B cell (primary cell): Measurements from ENCODE around the gene PIK3R3. TPM values are rescaled to one million over a fixed set of nuclear protein-coding genes. Genes with fewer than 3 reads are reported as not detected.

Experiments
- ATAC-seq: fragments of 200-7000 bp; cut with Tn5 transposase; one replicate; pipeline ENCODE4 v1.10.0; 2021; ENCODE audit warnings: low read depth, mild to moderate bottlenecking, moderate number of reproducible peaks, moderate library complexity
- CTCF ChIA-PET: fragments of 350-600 bp; sonication (Branson Sonifier 250); formaldehyde crosslinking; loops from one replicate; lab custom pipeline; 2021; ENCODE audit warnings: antibody characterized with exemption, inconsistent platforms; lab: Charles Lee
- POLR2A ChIA-PET: fragments of 350-600 bp; sonication (Branson Sonifier 250); formaldehyde crosslinking; loops from one replicate; lab custom pipeline; 2021; ENCODE audit warnings: antibody characterized with exemption; lab: Charles Lee
- DNase-seq: peaks from one replicate; pipeline ENCODE4 v3.0.0; 2013
- H2AFZ ChIP-seq: 2 replicates; pipeline ENCODE4 v1.6.1; 2012; ENCODE audit warnings: mild to moderate bottlenecking, low read depth, low read length; ENCODE audit not compliant: insufficient read depth, poor library complexity, severe bottlenecking
- H3K27ac ChIP-seq, 2 donors: 1 replicate in 1 of 2; 2 replicates in 1 of 2; pipeline ENCODE4 v1.5.1; 2012 to 2013; ENCODE audit warnings: low read length in 2 of 2, mild to moderate bottlenecking in 2 of 2, moderate library complexity in 1 of 2
- H3K27me3 ChIP-seq, 4 experiments: fragments of 200-600 bp in 1 of 4; sonication (generic) in 1 of 4; replicated peaks in 1 of 4; 1 replicate in 2 of 4; 2 replicates in 2 of 4; pipeline versions ENCODE4 v1.6.1 to v1.7.0; 2013 to 2016; ENCODE audit warnings: low read length in 3 of 4, mild to moderate bottlenecking in 2 of 4, mixed read lengths in 1 of 4, moderate library complexity in 1 of 4; ENCODE audit not compliant: insufficient read depth in 4 of 4, control insufficient read depth in 3 of 4; ENCODE audit errors: control extremely low read depth in 1 of 4
- H3K36me3 ChIP-seq, 2 experiments: replicated peaks in 1 of 2; 1 replicate in 1 of 2; 2 replicates in 1 of 2; pipeline versions ENCODE4 v1.6.1 to v1.7.1; 2013; ENCODE audit warnings: low read length in 1 of 2; ENCODE audit not compliant: insufficient read depth in 2 of 2, control insufficient read depth in 1 of 2; ENCODE audit errors: control extremely low read depth in 1 of 2, extremely low read depth in 1 of 2
- H3K4me1 ChIP-seq, 2 donors: fragments of 200-600 bp in 1 of 2; sonication (generic) in 1 of 2; 1 replicate in 1 of 2; 2 replicates in 1 of 2; pipeline versions ENCODE4 v1.5.1 to v1.6.1; 2013 to 2017; ENCODE audit warnings: low read length in 2 of 2; ENCODE audit not compliant: control insufficient read depth in 2 of 2, insufficient read depth in 2 of 2
- H3K4me2 ChIP-seq: replicated peaks from 2 replicates; pipeline ENCODE3; 2012; ENCODE audit warnings: mild to moderate bottlenecking, low read depth, low read length; ENCODE audit not compliant: poor library complexity, severe bottlenecking
- H3K4me3 ChIP-seq, 5 experiments: fragments of 200-600 bp in 1 of 5; sonication (generic) in 1 of 5; 1 replicate in 3 of 5; 2 replicates in 2 of 5; pipeline versions ENCODE4 v1.5.1 to v1.7.0; 2011 to 2016; ENCODE audit warnings: low read length in 4 of 5, mild to moderate bottlenecking in 4 of 5, low read depth in 2 of 5, control low read depth in 1 of 5, moderate library complexity in 1 of 5; ENCODE audit not compliant: insufficient read depth in 1 of 5; ENCODE audit errors: control extremely low read depth in 1 of 5, extremely low read depth in 1 of 5
- H3K79me2 ChIP-seq: fragments of 200-600 bp; sonication (generic); one replicate; pipeline ENCODE4 v1.6.0; 2016; ENCODE audit warnings: low read length; ENCODE audit not compliant: control insufficient read depth, insufficient read depth
- H3K9ac ChIP-seq: fragments of 200-600 bp; sonication (generic); 2 replicates; pipeline ENCODE4 v1.6.1; 2017; ENCODE audit warnings: mild to moderate bottlenecking, low read length, moderate library complexity
- H3K9me3 ChIP-seq, 3 donors: one replicate each; pipeline versions ENCODE4 v1.6.1 to v1.7.1; 2013; ENCODE audit warnings: low read length in 2 of 3; ENCODE audit not compliant: control insufficient read depth in 2 of 3, insufficient read depth in 1 of 3; ENCODE audit errors: control extremely low read depth in 1 of 3
- H4K20me1 ChIP-seq: 2 replicates; pipeline ENCODE4 v1.6.0; 2012; ENCODE audit warnings: mild to moderate bottlenecking, low read length; ENCODE audit not compliant: insufficient read depth, control insufficient read depth, poor library complexity, severe bottlenecking
- H3K27ac Mint-ChIP-seq: one replicate; pipeline ENCODE4 v1.8.0; 2021; ENCODE audit warnings: mixed read lengths
- H3K27me3 Mint-ChIP-seq: one replicate; pipeline ENCODE4 v1.8.0; 2021; ENCODE audit warnings: mixed read lengths
- H3K4me1 Mint-ChIP-seq: one replicate; pipeline ENCODE4 v1.8.0; 2021; ENCODE audit warnings: mixed read lengths
- H3K4me3 Mint-ChIP-seq: one replicate; pipeline ENCODE4 v1.8.0; 2021; ENCODE audit warnings: mixed read lengths
- H3K9me3 Mint-ChIP-seq: one replicate; pipeline ENCODE4 v1.8.0; 2022; ENCODE audit warnings: mixed read lengths; ENCODE audit not compliant: insufficient read depth
- EZH2 ChIP-seq: IDR thresholded peaks from 2 replicates; pipeline ENCODE4 v1.6.1; 2012; ENCODE audit warnings: borderline replicate concordance, low read depth, mild to moderate bottlenecking, moderate library complexity, low read length; ENCODE audit not compliant: insufficient read depth, poor library complexity, severe bottlenecking
- WGBS: methylation state at CpG from one replicate; pipeline ENCODE4 v1.1.5; 2013; ENCODE audit warnings: missing lambda C conversion rate; ENCODE audit not compliant: insufficient coverage; 5-methylcytosine and 5-hydroxymethylcytosine counted together
- intact Hi-C: fragments of 100-400 bp; cut with micrococcal nuclease; formaldehyde crosslinking; loops from one replicate; pipeline ENCODE4 v1.10.0; 2022
- polyA plus RNA-seq: library from polyadenylated mRNA; depleted of rRNA; stranded (reverse); fragments of >200 nt; gene quantifications from 2 replicates; pipeline ENCODE4 v1.2.3, GENCODE V29; 2012
- total RNA-seq, 2 donors: library from RNA; stranded (reverse); fragments of 120-200 nt in 1 of 2; gene quantifications; 1 replicate in 1 of 2; 2 replicates in 1 of 2; pipeline versions ENCODE4 v1.2.3 to v1.2.4, GENCODE V29; 2013 to 2022
- TF ChIP-seq, protein P1 (sequence below): fragments of 200-600 bp; IDR thresholded peaks from one replicate; pipeline ENCODE4 v1.8.0; 2022; ENCODE audit warnings: antibody characterized with exemption, mild to moderate bottlenecking

PIK3R3 gene
- total and polyA plus RNA-seq, 2 donors (not counting 1 experiment from before 2014, with no cell fraction given) = 0.06 to 0.17 TPM

DNA sequence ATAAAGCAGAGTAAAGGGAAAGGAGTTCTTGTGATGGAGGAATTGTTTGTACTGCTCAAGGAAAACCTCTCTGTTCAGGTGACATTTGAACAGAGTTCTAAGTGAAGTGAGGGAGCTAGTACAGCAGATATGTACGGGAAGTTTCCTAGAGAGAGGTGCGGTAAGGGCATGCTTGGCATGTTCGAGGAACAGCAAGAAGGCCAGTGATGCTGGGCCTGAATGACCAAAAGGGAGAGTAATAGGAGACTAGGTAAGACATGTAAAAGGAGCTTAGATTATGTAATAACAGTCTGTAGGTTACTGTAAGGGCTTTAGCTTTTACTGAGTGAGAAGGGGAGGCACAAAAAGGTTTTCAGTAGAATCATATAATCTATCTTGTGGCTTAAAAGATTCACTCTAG, 63.9 kb downstream of the PIK3R3 start:
- no peaks in the 10 kb centered on the region for H3K27me3 Mint-ChIP-seq
- Histone ChIP-seq H4K20me1 (no peaks in the 10 kb centered on the region), H3K27me3 (no peaks in the 10 kb centered on the region), H3K36me3 (no peaks in the 10 kb centered on the region), H2AFZ (peak overlapping the region; percentile 1), H3K4me2 (no peak overlapping the region), H3K9me3 (no peaks in the 10 kb centered on the region), H3K79me2 (no peaks in the 10 kb centered on the region), H3K4me1 (peaks cover 5 to 12% of the 10 kb centered on the region in 2 donors), H3K27ac (no peak overlapping the region), H3K9ac (no peak overlapping the region), H3K4me3 (no peak overlapping the region)
- no peak for DNase-seq
- CTCF ChIA-PET = interaction anchor here (0.5 to 1.2 kb wide), 2 partner anchors 33 to 352 kb away, joined by 3 read pairs; no protein-coding TSS in a partner anchor
- ATAC-seq = no peak
- no peak for TF ChIP-seq EZH2
- TF ChIP-seq, protein P1, sequence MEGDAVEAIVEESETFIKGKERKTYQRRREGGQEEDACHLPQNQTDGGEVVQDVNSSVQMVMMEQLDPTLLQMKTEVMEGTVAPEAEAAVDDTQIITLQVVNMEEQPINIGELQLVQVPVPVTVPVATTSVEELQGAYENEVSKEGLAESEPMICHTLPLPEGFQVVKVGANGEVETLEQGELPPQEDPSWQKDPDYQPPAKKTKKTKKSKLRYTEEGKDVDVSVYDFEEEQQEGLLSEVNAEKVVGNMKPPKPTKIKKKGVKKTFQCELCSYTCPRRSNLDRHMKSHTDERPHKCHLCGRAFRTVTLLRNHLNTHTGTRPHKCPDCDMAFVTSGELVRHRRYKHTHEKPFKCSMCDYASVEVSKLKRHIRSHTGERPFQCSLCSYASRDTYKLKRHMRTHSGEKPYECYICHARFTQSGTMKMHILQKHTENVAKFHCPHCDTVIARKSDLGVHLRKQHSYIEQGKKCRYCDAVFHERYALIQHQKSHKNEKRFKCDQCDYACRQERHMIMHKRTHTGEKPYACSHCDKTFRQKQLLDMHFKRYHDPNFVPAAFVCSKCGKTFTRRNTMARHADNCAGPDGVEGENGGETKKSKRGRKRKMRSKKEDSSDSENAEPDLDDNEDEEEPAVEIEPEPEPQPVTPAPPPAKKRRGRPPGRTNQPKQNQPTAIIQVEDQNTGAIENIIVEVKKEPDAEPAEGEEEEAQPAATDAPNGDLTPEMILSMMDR = no peak
- intact Hi-C loops = no loop called here
- no peak overlapping the region for H3K4me3 Mint-ChIP-seq
- WGBS = 100% methylated on average over 3 of the region's 3 CpGs
- H3K4me1 Mint-ChIP-seq = peaks cover 15% of the 10 kb centered on the region
- POLR2A ChIA-PET = no interaction called here
- no peaks in the 10 kb centered on the region for H3K9me3 Mint-ChIP-seq
- H3K27ac Mint-ChIP-seq = no peak overlapping the region

DNA sequence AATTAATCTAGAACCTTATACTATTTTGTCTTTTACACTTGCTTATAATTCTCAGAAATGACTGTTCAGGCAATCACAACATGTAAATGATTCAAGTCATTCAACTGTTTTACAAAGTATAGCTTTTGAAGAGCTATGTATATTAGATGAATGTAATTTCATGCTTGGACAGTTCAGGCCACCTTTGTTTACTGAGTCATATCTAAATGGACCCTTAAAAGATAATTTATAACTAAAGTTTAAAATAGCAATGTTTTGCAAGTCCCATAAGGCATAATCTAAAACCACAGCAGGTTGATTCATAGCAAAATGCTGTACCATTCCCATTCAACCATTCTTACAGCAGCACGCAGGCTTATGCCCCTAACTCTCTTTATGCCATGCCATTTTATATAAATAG, 64.8 kb downstream of the PIK3R3 start:
- Histone ChIP-seq H2AFZ (no peak overlapping the region), H3K4me1 (peaks cover 5 to 12% of the 10 kb centered on the region in 2 donors), H3K36me3 (no peaks in the 10 kb centered on the region), H3K4me2 (no peak overlapping the region), H3K27ac (no peak overlapping the region), H3K9ac (no peak overlapping the region), H3K9me3 (no peaks in the 10 kb centered on the region), H4K20me1 (no peaks in the 10 kb centered on the region), H3K4me3 (no peak overlapping the region), H3K27me3 (no peaks in the 10 kb centered on the region), H3K79me2 (no peaks in the 10 kb centered on the region)
- CTCF ChIA-PET = no interaction called here
- intact Hi-C loops = no loop called here
- no peaks in the 10 kb centered on the region for H3K27me3 Mint-ChIP-seq
- H3K4me1 Mint-ChIP-seq = peaks cover 16% of the 10 kb centered on the region
- no peak for TF ChIP-seq EZH2
- TF ChIP-seq, protein P1 = no peak
- POLR2A ChIA-PET = interaction anchor here (0.6 kb wide), 1 partner anchor 97 kb away, joined by 7 read pairs; no protein-coding TSS in a partner anchor
- WGBS = 60% methylated on average over 1 of the region's 1 CpG
- ATAC-seq (no peak), DNase-seq (no peak)
- H3K9me3 Mint-ChIP-seq = no peaks in the 10 kb centered on the region
- no peak overlapping the region for H3K27ac Mint-ChIP-seq
- H3K4me3 Mint-ChIP-seq = no peak overlapping the region
